IPS DF 19.7 (cell line): ENCODE results near the gene HSD17B10.
"Not testable (repeated sequence)": the region's sequence is repeated elsewhere in the genome, so short reads cannot be mapped to it uniquely, and the experiment has no call there.

Experiments
- DNase-seq: peaks from one replicate; pipeline ENCODE4 v3.0.0-alpha.2; 2013; ENCODE audit warnings: low read depth, low spot score

Gene HSD17B10

DNA sequence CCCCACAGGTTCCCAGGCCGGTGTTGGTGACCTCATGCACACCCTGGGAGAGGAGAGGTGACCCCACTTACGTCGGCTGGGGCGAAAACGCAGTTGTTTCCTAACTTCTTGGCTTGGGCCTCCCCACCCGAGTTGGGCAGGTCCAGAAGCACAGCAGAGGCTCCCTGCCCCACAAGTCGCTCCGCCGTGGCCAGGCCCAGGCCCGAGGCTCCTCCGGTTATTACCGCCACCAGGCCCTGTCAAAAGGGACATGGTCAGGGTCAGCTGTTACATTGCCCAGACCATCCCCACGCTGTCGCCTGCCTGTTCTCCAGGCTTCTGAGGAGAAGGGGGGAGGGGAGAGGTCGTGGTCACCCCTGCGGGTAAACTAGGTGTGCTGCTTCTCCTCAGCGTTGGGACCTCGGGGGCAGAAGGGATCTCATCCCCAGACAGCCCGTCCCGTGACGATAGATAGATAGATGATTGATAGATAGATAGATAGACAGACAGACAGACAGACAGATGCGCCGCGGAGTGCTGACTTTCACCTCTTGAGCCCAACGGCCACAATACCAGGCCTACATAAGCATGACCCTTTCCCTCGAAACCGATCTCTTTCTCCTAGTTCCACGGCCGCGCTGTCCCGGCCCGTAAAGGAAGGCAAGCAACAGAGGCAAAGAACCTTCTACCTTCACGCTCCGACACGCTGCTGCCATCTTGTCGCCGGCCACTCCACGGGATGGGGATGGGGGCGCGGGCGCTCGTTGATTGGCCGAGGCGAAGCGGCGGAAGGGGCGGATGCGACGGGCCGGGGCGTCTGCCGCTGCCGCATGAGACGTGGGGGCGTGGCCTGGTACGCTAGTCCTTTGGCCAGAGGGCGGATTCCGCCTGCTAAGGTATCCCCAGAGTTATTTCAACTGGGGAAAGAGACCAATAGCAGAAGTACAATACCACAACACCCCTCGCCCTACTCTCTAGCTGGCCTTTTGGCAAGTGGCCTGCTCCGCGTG lies at the start of gene HSD17B10:
TSS of gene HSD17B10 (minus strand) at position 720 of the 989 bp plus-strand sequence. CDS start at position 695, 25 bp downstream.
- peak; percentile 40 for DNase-seq

DNA sequence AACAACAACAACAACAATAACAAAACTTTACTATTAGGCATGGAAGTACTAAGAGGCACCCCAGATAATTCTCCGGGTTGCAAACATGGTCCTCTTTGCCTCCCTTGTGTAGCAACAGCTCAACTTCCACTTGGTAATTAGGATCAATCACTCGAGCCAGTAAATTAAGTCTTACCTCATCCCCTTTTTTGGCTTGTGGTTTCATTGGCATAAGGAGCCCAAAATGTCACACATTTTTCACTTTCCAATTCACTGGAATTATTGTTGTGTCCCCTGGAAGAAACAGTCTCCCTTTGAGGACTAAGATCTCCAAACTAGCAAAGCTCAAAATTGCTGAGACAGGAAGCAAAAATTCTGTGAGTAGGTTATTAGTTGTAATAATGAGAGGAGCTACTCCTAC lies 49.2 kb upstream of the HSD17B10 start:
- no peak for DNase-seq

DNA sequence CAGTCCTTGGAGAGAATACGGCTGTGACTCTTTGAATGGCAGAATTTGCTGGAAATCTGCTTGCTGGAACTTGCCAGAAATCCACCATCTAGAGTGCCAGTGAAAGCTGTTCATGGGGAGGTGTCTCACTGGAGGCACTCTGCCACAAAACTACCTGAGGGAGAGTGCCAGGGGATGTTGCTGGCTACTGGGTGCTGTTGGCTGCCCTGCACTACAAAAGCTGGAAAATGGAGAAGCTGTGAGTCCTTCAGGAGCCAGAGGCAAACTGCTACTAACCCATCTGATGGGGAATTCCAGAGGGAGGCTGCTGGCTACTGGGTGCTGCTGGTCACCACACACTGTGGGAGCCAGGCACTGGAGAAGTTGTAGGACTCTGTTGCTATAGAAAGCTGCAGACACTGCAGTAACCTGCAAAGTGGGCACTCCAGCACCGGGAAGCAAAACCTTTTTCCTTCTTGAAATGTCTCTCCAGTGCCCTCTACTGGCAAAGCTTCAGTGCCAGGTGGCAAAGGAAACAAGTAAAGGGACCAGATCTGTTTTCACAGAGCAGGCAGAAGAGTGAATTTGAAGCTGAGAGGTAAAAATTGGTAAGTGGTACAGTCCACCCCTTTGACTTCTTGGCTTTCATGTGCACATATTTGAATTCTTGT lies 47.8 kb upstream of the HSD17B10 start:
- peak; percentile 45 for DNase-seq

DNA sequence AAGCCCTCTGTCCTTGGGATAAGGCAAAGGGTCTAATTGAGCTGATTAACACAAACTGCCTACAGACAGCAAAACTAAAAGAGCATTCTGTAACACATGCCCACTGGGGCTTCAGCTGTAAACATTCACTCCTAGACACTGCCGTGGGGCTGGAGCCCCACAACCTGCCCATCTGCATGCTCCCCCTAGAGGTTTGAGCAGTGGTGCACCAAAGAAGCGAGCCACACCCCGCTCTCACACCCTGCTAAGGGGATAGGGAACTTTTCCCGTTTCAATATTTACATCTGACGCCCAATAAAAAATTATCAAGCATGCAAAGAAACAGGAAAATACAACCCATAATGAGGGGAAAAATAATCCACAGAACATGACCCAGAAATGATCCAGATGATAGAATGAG lies 46.9 kb upstream of the HSD17B10 start:
- DNase-seq: no peak

DNA sequence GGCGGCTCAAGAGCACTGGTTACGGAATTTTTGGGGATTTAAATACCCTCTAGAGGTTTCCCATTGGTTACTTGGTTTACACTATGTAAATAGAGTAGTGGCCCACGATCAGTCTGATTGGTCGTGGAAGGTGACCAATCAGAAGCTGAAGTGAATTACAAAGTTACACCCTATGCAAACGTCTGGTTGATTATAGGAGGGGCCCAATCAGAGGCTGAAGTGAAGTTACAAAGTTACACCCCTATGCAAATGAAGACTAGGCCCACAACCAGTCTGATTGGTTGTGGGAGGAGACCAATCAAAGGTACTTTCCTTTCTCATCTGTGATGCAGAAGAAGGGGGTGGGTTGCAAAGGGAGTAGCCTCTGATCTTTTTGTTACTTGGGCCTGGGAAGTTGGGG lies 45.1 kb upstream of the HSD17B10 start:
- DNase-seq: peak; percentile 52

DNA sequence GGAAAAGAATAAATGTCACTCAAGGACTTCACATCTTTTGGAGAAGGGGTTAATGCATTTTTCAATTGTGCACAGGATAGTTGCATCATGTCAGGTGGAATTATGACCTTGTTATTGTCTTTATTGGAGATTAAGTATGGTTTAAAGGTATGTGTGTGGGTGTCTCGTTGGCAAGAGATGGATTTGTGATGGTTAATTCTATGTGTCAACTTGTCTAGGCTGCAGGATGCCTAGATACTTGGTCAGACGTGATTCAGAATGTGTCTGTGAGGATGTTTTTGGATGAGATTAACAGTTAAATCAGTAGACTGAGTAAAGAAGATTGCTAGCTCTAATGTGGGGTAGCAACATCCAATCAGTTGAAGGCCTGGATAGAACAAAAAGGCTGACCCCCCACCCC lies 42.2 kb upstream of the HSD17B10 start:
- DNase-seq: no peak

DNA sequence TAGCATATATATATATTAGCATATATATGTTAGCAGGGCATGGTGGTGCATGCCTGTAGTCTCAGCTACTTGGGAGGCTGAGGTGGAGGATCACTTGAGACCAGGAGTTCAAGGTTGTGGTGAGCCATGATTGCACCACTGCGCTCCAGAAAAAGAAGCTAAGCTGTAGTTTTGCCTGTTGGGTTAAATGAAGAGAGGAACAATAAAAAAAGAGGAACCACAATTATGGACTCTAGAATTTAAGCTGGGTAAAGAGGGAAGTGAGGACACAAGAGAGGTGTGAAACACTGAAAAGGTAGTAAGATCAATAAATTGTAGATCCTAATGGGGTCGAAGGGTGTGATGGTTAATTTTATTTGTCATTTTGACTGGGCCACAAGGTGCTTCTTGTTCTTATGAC lies 40.5 kb upstream of the HSD17B10 start:
- no peak for DNase-seq

DNA sequence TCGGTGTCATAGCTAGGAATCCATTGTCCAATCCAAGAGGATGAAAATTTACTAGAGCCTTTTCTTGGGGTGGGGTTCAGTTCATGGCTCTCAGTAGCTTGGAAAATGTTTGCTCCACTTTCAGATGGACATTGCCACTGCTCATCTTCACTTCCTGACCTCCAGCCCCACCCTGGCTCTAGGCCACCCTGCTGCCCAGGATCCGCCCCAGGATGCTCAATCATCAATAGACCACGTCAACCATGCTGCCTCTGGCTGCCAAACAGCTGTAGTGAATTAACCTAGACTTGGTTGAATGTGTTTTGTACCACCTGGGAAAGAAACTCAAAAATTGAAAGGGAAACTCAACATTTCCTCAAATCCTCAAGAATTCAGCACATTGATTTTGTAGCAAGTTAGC lies 37.2 kb upstream of the HSD17B10 start:
- no peak for DNase-seq

DNA sequence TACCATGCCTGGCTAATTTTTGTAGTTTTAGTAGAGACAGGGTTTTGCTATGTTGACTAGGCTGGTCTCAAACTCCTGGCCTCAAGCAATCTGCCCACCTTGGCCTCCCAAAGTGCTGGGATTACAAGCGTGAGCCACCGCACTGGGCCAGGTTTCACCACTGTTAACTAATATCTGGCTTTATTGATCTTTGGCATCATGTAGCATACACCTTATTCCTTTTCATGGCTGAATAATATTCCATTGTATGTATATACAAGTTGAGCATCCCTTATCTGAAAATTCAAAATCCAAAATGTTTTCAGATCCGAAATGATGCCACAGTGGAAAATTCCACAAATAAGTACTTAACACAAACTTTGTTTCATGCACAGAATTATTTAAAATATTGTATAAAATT lies 34.5 kb upstream of the HSD17B10 start:
- DNase-seq: not testable (repeated sequence)

DNA sequence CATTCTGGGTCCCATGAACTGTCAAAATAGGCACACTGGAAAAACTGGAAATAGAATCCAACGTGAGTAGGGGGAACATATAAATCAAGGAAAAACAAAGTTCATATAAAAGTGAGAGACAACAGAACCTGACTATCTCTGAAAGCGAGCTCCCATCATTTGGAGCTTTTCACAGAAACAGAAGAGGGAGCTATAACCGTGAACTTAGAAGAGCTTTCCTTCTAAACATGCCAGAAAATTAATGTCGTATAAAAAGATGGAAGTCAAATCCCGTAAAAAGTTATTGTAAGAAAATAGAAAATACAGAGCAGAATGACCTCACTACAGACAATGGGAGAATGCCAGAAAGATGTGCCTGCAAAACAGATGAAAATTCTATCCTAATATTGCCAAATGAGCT lies 23.9 kb upstream of the HSD17B10 start:
- DNase-seq: no peak

DNA sequence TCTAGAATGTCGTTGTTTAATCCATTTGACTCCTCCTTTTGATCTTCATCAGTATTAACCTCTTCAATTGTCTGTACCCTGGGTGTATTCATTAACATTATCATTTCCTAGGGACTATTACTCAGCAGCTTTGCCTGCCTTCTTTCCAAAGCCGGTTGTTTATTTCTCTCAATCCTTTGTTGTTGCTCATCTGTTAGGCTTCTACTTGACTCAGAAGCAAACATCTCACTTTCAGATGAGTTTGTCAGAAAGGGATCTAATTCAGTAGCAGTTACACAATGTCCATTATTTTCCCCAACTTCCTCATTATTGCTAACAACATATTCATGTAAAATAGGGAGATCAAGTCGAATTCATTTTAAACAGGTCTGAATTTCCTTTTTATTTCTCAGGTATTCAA lies 22.1 kb upstream of the HSD17B10 start:
- no peak for DNase-seq

DNA sequence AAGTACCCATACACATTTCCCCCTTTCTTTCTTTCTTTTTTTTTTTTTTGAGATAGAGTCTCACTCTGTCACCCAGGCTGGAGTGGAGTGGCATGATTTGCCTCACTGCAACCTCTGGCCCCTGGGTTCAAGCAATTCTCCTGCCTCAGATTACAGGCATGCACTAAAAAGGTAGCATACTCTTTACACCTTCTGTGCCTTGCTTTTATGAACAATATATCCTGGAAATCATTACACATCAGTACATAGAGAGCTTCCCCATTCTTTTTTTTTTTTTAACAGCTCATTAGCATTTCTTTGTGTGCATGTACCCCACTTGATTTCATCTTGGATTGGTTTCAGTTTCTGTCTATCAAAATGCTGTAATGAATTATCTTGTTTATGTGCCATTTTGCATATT lies 18.6 kb upstream of the HSD17B10 start:
- no peak for DNase-seq

DNA sequence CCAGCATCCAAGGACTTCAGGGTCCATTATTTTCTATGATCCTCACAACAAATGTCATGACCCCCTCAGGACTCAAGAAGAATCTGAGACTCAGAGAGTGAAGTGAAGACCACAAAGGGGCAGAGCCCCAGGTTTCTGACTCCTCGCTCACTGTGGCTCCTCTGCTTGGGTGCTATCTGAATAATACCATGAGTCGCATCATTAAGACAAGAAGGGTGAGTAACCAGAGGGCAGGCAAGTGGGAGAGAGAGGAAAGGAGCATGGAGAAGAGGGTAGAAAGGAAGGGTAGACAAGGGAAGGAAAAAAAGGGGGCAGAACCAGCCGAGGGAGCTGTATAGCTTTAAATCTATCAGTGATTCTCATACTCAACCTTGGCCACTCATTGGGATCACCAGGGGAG lies 15.5 kb upstream of the HSD17B10 start:
- DNase-seq: no peak

DNA sequence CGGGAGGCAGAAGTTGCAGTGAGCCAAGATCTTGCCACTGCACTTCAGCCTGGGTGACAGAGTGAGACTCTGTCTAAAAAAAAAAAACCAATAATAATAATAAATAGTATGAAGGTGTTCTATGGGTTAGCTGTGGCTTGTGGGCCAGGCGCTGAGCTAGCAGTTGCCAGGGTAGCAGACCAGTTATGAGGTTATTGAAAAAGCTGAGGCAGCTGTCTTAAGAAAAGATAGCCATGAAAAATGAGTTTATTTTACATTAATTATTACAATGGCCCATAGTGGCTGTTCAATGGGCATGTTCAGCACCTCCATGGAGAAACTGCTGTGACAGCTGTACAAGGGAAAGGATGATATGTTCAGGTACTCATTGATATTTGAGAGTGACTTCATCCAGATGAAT lies 13.3 kb upstream of the HSD17B10 start:
- DNase-seq: no peak

DNA sequence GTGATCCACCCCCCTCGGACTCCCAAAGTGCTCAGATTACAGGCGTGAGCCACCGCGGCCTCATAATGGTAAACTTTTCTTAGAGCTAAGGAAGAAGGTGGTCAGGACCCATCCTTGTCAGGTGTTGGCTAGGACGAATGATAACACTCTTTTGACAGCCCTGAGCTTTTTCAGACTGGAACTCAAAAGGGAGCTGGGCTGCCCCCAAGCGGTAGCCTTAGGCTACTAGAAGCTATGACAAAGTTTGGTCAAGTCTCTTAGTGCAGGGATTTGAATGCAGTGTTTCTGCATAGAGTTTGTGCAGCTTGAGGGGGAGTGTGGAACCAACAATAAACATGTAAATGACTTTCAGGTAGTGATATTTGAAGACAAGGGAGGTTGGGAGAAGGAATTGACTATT lies 11.8 kb upstream of the HSD17B10 start:
- peak; percentile 12 for DNase-seq

DNA sequence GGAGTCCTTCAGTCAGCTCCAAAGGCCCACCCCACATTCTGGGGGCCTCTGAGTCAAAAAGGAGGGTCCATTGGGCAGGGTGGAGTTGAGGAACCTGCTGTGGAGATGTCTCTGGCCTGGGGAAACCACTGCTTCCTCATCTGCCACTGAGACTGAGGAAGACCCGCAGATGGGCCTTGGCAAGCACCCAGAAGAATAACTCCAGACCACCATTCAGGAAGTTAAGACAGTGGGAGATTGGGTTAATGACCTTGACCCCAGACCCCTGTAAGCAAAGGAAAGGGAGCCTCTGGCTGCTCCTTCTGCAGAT lies 8.1 kb upstream of the HSD17B10 start:
- no peak for DNase-seq

DNA sequence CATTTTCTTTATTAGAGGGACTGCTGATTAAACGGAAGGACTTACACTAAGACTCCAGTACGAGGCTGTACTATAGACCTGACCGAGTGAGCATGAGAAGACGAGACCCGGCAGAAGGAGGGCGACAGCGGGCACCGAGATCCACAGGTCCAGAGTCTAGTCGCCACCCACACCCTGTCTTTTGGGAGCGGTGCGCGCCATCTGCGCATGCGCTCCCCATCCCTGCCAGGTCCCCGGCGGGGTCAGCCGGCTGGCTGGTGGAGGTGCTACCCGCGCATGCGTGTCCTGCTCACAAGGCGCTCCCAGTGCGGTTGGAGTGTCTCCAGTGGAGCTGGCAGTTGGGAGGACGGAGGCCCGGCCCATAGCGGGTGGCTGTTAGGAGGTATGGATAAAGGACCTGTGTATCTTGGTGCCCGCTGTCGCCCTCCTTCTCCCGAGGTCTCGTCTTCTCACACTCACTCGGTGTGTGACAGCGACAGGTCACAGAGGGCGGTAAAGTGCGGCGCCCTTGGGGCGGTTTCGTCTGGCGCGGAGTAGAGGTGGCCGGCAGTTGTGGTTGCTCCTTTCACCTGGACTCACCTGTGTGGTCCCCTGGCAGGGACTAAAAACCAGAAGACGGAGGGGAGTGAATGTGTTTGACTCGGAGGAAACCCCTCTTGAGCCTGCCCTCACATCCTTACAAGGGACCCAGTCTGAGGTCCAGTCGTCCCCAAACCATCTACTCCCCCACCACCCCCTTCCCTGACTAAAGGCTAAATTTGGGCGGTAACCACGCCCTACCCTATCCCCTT lies 7.6 kb upstream of the HSD17B10 start:
- peak; percentile 15 for DNase-seq

DNA sequence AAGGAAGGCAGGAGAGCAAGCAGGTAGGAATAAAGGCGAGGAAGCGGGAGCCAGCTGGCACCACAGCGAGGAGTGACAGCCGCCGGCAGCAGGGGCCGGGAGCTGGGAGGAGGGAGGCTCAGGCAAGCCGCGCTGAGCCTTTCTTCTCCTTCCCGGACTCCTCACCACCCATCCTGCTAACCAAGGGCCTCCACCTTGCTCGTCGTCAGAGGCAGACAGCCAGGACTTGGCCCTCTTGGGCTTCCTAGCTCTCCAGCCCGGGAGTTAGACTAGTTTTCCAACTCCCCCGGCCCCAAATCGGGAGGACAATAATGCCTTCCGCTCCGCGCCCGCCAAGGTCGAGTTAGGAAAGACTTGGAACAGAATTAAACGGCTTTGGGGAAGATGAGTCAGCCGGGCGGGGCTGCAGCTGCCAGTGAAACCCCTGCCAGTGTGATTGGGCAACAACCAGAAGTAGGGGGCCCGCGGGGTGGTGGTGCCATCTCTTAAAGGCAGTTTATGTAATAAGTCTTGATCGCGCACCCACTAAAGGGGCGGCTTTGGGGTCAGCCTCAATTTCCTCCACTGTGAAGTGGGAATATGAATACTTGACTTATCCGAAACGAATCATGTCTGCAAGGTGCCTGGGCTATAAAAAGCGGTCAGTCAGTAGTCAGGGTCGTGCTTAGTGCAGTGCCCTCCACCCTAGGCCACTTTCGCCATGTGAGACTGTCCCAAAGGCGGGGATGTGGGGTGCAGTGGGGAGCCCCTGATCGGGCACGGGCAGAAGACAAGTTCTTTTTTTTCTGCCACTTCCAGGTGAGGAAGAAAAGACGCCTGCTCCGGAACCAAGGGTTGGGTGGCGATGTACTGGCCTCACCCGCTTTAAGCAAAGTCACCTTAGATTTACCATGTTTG lies 6.7 kb upstream of the HSD17B10 start:
- no peak for DNase-seq

DNA sequence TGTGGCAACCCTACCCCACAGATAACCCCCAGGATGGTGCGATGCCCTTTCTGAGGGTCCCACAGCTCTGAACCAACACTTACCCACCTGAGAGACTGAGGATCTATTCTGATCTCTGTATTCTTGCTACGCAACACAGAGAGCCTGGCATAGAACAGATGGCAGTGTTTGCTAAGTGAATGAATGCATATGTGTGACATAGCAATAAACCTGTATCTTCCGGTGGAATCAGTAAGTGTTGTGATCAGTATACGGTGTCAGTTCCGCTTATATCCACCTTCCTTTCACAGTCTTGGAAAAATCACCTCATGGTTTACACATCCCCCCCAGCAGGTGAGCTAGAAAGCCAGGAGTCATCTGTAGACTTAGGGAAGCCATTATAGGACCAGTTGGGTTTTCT lies 5.9 kb upstream of the HSD17B10 start:
- no peak for DNase-seq

DNA sequence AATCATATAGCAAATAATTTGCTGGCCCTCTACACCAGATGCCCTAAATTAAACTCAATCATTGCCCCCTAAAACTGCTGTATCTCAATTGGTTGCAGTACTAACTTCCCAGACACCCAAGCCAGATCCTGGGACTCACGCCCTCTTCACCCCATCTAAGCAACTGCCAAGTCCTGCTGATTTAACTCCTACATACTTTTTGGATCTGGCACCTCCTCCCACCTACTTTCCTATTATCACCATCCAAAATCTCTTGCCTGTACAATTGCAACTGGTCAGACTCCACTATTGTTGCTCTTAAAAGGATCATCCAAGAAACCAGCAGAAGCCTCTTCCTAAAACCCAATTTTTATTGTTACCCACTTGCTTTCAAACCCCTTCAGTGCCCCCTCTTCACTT lies 4.7 kb upstream of the HSD17B10 start:
- no peak for DNase-seq

DNA sequence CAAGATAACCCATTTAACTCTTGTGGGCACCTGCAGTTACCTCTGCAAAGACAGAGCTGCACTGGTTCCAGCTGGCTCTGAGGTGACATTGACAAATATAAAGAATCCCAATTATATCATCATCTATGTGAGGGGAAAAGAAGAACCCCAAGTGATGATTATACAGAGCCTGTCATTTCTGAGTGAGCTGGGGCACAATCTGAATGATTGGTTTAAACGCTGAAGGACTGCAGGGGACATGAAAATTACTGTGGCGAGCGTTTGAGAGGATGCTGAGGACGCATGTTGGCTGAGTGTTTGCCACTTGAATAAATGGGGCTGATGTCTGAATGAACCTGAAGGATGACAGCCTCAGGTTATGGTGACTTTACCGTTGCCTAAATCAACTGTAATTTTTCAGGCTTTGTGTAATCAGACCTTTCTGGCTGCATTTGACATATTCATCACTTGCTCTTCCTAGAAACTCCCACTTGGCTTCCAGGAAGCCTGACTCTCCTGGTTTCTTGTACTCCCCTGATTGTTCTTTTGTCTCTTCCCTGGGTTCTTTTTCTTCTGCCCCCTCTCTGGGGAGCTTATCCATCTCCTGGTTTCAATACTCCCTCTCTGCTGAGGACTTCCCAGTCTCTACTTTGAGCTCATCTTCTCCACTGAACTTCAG lies 4.1 kb upstream of the HSD17B10 start:
- no peak for DNase-seq
